Measurements from ENCODE around the gene ZDHHC21. TPM values are rescaled to one million over a fixed set of nuclear protein-coding genes. Genes with fewer than 3 reads are reported as not detected.
"Not testable (repeated sequence)": the region's sequence is repeated elsewhere in the genome, so short reads cannot be mapped to it uniquely, and the experiment has no call there.

The ZDHHC21 gene
- total RNA-seq, 2 donors from 2014 or later = 16.2 to 19.4 TPM

- DNase-seq (no peak), ATAC-seq (no peak)
- intact Hi-C loops (cut with DNase I, micrococcal nuclease) = no loop called here
Observed at GRCh38 chr9:14690948-14691730, 2.1 kb downstream of the ZDHHC21 start.

DNA sequence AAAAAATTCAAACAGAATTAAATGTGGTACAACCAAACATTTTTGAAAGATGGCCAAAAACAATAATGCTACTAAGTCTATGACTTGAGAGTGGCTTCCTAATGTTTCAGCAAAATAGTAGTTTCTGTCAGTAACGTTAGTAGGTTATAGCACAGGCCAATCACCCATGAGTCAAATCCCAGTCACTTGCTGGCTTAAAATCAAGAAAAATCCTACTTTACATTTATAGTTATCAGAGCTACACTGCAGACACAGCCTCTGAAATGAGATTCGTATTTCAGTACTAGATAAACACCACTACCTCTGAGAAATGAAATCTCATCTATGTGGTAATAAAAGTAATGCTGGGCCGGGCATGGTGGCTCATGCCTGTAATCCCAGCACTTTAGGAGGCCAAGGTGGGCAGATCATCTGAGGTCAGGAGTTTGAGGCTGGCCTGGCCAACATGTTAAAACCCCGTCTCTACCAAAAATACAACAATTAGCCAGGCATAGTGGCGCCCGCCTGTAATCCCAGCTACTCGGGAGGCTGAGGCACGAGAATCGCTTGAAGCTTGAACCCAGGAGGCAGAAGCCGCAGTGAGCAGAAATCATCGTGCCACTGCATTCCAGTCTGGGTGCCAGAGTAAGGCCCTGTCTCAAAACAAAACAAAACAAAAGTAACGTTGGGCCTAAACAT is 6.1 kb downstream of the ZDHHC21 start:
- no peak for DNase-seq
- no peak for ATAC-seq
- intact Hi-C loops (cut with DNase I, micrococcal nuclease) = no loop called here

DNA sequence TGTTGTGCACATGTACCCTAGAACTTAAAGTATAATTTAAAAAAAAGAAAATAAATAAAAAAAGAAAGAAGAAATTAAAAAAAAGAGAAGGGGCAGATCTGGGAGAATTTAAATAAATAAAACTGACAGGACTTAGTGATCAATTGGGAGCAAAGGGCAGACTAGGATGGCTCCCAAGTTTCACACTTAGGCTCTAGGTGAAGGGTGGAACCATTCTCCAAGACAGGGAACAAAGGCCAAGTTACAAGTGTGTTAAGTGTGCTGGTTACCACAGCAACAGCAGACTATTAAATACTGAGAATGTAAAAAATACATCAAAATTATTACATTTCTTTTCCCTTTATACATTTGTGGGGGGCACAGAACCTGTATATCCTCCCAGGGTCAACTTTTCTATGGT is 7.1 kb downstream of the ZDHHC21 start:
- DNase-seq = no peak
- peak; percentile 95 for ATAC-seq
- intact Hi-C loops (cut with DNase I, micrococcal nuclease) = no loop called here

DNA sequence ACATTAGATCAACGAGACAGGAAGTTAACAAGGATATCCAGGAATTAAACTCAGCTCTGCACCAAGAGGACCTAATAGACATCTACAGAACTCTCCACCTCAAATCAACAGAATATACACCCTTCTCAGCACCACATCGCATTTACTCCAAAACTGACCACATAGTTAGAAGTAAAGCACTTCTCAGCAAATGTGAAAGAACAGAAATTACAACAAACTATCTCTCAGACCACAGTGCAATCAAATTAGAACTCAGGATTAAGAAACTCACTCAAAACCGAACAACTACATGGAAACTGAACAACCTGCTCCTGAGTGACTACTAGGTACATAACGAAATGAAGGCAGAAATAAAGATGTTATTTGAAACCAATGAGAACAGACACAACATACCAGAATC is 10.6 kb downstream of the ZDHHC21 start:
- ATAC-seq; intact Hi-C loops (cut with DNase I, micrococcal nuclease); DNase-seq: not testable (repeated sequence)

DNA sequence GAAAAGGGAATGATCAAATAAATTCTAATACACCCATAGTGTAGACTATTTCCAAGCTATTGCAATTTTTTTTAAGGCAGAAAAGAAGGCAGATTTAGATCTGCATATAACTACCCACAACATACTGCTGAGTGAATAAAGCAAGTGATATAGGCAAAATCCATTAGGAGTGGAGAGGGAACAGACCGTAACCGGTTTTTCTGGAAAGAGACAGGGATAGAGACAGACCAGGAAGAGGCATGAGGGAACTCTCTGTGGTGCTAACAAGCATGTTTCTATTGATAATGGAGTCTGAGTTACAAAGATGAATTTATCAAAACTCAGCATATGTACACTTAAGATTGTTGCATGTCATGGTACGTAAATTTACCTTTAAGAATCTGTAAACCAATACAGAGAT is 14.5 kb downstream of the ZDHHC21 start:
- no peak for DNase-seq
- no peak for ATAC-seq
- intact Hi-C loops (cut with DNase I, micrococcal nuclease) = no loop called here

GRCh38 chr9:14677872-14678271 is 15.4 kb downstream of the ZDHHC21 start:
- no peak for DNase-seq
- ATAC-seq = no peak
- intact Hi-C loops (cut with DNase I, micrococcal nuclease) = no loop called here

DNA sequence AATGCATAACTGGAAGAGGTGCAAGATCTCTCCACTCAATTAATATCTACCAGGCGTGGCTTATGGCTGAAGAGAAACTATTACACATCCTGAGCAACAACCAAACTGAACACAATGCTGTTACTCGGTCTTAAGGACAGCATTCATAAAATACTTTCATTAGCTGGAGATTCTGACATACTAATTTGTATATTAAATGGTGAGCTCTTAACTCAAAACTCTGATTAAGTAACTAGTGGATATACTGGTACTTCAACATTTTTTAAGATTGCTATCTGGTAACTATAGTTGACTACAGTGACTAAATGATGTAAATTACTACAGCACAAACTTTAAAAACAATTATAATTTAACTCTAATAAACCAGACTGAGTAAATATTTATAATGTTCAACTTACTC is 15.8 kb downstream of the ZDHHC21 start:
- DNase-seq (no peak), ATAC-seq (no peak)
- intact Hi-C loops (cut with DNase I, micrococcal nuclease) = no loop called here

- DNase-seq (no peak), ATAC-seq (peak; percentile 35)
- intact Hi-C loops (cut with DNase I, micrococcal nuclease) = no loop called here
Observed at GRCh38 chr9:14674630-14675029, 18.6 kb downstream of the ZDHHC21 start.

DNA sequence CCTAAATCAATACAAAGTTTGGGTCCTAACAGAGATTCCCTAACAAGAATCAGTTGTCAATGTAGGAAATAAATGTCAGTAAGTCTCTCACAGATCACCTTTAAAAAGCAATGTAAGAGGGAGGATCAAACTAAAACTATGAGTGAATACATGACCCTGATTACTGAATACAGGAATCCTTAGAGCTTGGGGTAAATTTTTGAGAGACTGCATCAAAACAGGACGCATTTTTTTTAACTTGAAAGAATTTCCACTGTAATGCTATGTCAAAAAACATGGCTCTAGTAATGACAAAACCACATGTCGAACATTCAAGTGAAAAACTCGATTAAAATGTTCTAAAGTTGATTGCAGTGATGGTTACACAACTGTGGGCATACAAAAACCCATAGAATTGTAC is 21.9 kb downstream of the ZDHHC21 start:
- DNase-seq (no peak), ATAC-seq (no peak)
- intact Hi-C loops (cut with DNase I, micrococcal nuclease) = no loop called here

DNA sequence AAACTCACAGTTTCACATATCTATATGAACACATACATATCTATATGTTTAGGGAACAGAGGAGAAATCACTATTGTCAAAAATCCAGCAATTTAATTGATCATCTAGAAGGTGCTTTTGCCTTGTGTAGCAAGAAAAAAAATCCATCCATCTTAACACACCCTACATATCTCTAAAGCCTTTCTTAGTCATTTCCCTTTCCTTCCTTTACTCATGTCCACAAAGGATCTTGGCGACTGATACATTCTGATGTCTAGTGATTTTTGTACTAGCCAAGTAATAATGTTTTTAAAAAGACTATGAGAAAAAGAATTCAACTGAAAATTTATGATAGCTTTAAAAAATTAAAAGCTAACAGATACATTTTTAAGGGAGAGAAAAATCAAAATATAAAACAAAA is 22.5 kb downstream of the ZDHHC21 start:
- no peak for DNase-seq
- intact Hi-C loops (cut with DNase I, micrococcal nuclease) = no loop called here
- ATAC-seq = no peak

DNA sequence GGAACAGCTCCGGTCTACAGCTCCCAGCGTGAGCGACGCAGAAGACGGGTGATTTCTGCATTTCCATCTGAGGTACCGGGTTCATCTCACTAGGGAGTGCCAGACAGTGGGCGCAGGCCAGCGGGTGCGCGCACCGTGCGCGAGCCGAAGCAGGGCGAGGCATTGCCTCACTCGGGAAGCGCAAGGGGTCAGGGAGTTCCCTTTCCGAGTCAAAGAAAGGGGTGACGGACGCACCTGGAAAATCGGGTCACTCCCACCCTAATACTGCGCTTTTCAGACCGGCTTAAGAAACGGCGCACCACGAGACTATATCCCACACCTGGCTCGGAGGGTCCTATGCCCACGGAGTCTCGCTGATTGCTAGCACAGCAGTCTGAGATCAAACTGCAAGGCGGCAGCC is 29.2 kb downstream of the ZDHHC21 start:
- ATAC-seq; DNase-seq; intact Hi-C loops (cut with DNase I, micrococcal nuclease): not testable (repeated sequence)

GRCh38 chr9:14662060-14662453 is 31.2 kb downstream of the ZDHHC21 start:
- DNase-seq (no peak), ATAC-seq (no peak)
- intact Hi-C loops (cut with DNase I, micrococcal nuclease) = no loop called here

DNA sequence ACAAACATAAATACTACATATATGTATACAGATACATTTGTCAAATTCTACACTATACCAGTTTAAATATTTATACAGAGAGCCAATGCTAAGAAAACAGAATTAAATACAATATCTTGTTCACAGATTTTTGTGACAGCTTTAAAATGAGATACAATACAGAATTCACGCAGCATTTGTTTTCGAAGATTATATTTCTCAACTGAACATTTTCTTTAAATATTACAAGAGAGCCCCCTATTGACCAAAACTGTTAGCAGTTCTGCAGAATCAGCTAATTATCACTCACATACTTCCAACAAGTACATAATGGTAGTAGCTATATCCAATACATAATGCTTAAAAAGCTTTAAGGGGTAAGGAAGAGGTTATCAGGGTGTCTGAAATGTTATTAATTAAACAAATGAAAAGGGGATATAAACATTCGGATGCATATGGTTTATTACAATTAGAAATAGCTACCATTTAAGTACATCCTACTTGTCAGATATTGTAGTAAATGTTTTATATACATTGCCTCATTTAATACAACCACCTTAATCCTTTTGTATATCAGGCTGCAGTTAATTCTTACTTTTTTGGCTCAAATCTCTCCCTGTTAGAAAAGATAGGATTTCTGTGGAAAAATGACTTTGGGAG is 31.7 kb downstream of the ZDHHC21 start:
- ATAC-seq = no peak

DNA sequence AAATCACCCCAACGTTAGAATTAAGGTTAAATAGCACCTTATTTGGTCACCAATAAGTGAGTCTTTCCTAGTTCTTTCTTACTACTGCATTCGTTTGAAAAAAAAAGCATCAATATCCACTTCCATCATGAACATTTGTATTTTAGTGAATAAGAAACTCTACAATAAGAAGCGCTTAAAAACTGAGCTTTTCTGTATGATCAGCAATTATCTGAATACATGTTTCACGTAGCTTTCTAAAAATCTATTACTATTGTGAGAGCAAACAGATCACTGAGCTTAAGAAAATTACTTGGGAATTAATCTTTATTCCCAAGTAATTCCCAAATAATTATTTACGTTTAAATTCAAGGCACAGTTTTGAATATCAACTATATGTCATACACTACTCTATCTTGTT is 32.5 kb downstream of the ZDHHC21 start:
- ATAC-seq (no peak), DNase-seq (no peak)
- intact Hi-C loops (cut with DNase I, micrococcal nuclease) = no loop called here

More for the DNA sequence above, 31.7 kb downstream of the ZDHHC21 start:
- intact Hi-C loops (cut with DNase I, micrococcal nuclease) = no loop called here
- DNase-seq = no peak

- no peak for DNase-seq
- ATAC-seq = no peak
- intact Hi-C loops (cut with DNase I, micrococcal nuclease) = no loop called here
Observed at GRCh38 chr9:14654932-14655331, 38.3 kb downstream of the ZDHHC21 start.

DNA sequence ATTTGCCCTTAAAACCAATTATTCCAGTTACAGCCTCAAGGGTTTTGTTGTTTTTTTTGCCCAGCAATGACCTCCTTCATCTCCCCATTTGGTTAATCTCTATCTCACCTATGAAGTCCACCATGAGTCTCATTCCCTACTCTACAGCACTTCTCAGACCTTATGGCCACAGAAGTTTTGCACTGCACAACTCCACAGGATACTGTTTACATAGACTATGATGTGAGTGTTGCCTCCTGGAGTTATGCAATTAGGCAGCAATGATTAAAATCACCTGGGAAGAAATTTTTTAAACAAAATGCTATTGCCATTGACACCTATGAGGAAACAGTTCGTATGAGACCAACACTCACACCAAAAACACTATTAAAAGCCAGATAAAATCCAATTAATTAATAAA is 39.7 kb downstream of the ZDHHC21 start:
- DNase-seq = no peak
- ATAC-seq = no peak
- intact Hi-C loops (cut with DNase I, micrococcal nuclease) = no loop called here

- ATAC-seq = peak; percentile 90
- intact Hi-C loops (cut with DNase I, micrococcal nuclease) = no loop called here
- DNase-seq = no peak
Observed at GRCh38 chr9:14652729-14653377, 40.4 kb downstream of the ZDHHC21 start.

DNA sequence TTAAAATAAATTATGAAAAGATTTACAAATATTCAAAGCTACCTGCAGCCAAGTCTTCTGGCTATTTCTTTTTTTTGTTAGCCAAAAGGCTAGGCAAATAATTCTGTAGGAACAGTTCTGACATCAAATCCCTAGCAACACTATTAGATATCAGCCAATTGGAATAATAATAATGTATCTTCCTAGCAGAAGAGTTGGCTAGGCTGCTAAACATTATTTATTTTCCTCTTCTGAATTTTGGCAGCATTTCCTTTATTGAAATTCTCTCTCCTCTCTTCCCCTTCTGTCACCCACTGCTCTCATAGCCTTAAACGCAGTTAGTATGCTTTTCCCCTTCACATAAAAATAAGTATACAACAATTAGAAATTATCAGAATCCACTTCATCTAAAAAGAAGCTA is 42.6 kb downstream of the ZDHHC21 start:
- intact Hi-C loops (cut with DNase I, micrococcal nuclease) = no loop called here
- no peak for ATAC-seq
- no peak for DNase-seq

GRCh38 chr9:14645648-14646047 is 47.6 kb downstream of the ZDHHC21 start:
- ATAC-seq (no peak), DNase-seq (no peak)
- intact Hi-C loops (cut with DNase I, micrococcal nuclease) = no loop called here

GRCh38 chr9:14640967-14641366 is 52.3 kb downstream of the ZDHHC21 start:
- ATAC-seq = no peak
- intact Hi-C loops (cut with DNase I, micrococcal nuclease) = no loop called here
- DNase-seq = no peak

All from left colon (tissue), 2 donors.